WTC11 (cell line): ENCODE measurements around the gene IFNA16. TPM values are rescaled to one million over a fixed set of nuclear protein-coding genes. Genes with fewer than 3 reads are reported as not detected.
"Not testable (repeated sequence)": the region's sequence is repeated elsewhere in the genome, so short reads cannot be mapped to it uniquely, and the experiment has no call there.

Experiments used
- ATAC-seq: fragments of 200-7000 bp; cut with Tn5 transposase; 2 replicates; pipeline ENCODE4 v1.10.0; 2021; ENCODE audit warnings: mild to moderate bottlenecking, moderate library complexity
- CTCF ChIA-PET: fragments of 300-600 bp; sonication (Branson Sonifier 250); formaldehyde crosslinking; loops from one replicate; lab custom pipeline; 2021; ENCODE audit warnings: antibody characterized with exemption; lab: Charles Lee
- POLR2A ChIA-PET: fragments of 350-600 bp; sonication (Branson Sonifier 250); formaldehyde crosslinking; loops from one replicate; lab custom pipeline; 2021; ENCODE audit warnings: antibody characterized with exemption; lab: Charles Lee
- DNase-seq: peaks from one replicate; pipeline ENCODE4 v3.0.0; 2021; ENCODE audit warnings: low spot score
- H3K27ac Mint-ChIP-seq: 2 replicates; pipeline ENCODE4 v1.8.0; 2021; ENCODE audit warnings: mixed read lengths
- H3K27me3 Mint-ChIP-seq: 2 replicates; pipeline ENCODE4 v1.8.0; 2021; ENCODE audit warnings: low read depth, mild to moderate bottlenecking, moderate library complexity, mixed read lengths
- H3K36me3 Mint-ChIP-seq: 2 replicates; pipeline ENCODE4 v1.8.0; 2021; ENCODE audit warnings: mixed read lengths
- H3K4me1 Mint-ChIP-seq: 2 replicates; pipeline ENCODE4 v1.8.0; 2022; ENCODE audit warnings: mixed read lengths
- H3K4me3 Mint-ChIP-seq: 2 replicates; pipeline ENCODE4 v1.8.0; 2021; ENCODE audit warnings: mild to moderate bottlenecking, moderate library complexity, mixed read lengths
- H3K9me3 Mint-ChIP-seq: 2 replicates; pipeline ENCODE4 v1.8.0; 2021; ENCODE audit warnings: mixed read lengths
- FOXP1 ChIP-seq: sonication (generic); formaldehyde crosslinking; IDR thresholded peaks from 2 replicates; pipeline ENCODE4 v1.8.0; 2022; ENCODE audit warnings: missing genetic modification reagents, mild to moderate bottlenecking, moderate library complexity, borderline replicate concordance
- IRF1 ChIP-seq: sonication (generic); formaldehyde crosslinking; IDR thresholded peaks from 2 replicates; pipeline ENCODE4 v1.8.0; 2023; ENCODE audit warnings: missing genetic modification reagents
- MYBL2 ChIP-seq: sonication (generic); formaldehyde crosslinking; IDR thresholded peaks from 2 replicates; pipeline ENCODE4 v1.8.1; 2023; ENCODE audit warnings: mild to moderate bottlenecking, moderate library complexity, missing genetic modification reagents
- NFATC4 ChIP-seq: fragments of 250-450 bp; sonication (Bioruptor Pico); IDR thresholded peaks from 2 replicates; pipeline ENCODE4 v1.9.0; 2021; ENCODE audit warnings: mild to moderate bottlenecking
- ZNF121 ChIP-seq: sonication (generic); formaldehyde crosslinking; IDR thresholded peaks from 2 replicates; pipeline ENCODE4 v1.8.0; 2023; ENCODE audit warnings: missing genetic modification reagents
- ZNF396 ChIP-seq: fragments of 250-450 bp; sonication (Bioruptor Pico); IDR thresholded peaks from 2 replicates; pipeline ENCODE4 v1.8.0; 2021; ENCODE audit warnings: mild to moderate bottlenecking, moderate library complexity, borderline replicate concordance
- total RNA-seq: library from RNA; stranded (reverse); gene quantifications from 3 replicates; pipeline ENCODE4 v1.2.3, GENCODE V29; 2021
- TF ChIP-seq, protein P1 (sequence below): fragments of 250-450 bp; sonication (Bioruptor Pico); IDR thresholded peaks from 2 replicates; pipeline ENCODE4 v1.8.0; 2021; ENCODE audit warnings: mild to moderate bottlenecking

Gene IFNA16
- total RNA-seq, 1 experiment from 2014 or later: not detected

DNA sequence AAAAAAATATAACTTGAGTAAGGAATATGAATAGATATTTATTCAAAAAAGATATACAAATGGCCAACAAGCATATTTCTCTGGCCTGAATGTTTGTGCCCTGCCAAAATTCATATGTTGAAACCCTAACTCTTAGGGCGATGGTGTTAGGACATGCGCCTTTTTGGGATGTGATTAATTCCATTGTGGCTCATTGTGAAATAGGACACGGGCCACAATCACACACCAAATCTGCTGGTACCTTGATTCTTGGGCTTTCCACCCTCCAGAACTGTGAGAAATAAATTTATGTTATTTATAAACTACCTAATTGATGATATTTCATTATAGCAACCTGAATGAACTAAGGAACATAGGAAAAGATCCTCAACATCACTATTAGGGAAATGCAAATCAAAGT lies 45.0 kb downstream of the IFNA16 start:
- Mint-ChIP-seq H3K9me3 (no peaks in the 10 kb centered on the region), H3K27ac (no peak overlapping the region), H3K36me3 (no peaks in the 10 kb centered on the region), H3K4me1 (no peaks in the 10 kb centered on the region), H3K4me3 (no peak overlapping the region), H3K27me3 (peaks cover 8% of the 10 kb centered on the region; the same call in 1 of the 2 replicates)
- ChIA-PET POLR2A (no interaction called here), CTCF (no interaction called here)
- DNase-seq (no peak), ATAC-seq (no peak)
- TF ChIP-seq, protein P1, sequence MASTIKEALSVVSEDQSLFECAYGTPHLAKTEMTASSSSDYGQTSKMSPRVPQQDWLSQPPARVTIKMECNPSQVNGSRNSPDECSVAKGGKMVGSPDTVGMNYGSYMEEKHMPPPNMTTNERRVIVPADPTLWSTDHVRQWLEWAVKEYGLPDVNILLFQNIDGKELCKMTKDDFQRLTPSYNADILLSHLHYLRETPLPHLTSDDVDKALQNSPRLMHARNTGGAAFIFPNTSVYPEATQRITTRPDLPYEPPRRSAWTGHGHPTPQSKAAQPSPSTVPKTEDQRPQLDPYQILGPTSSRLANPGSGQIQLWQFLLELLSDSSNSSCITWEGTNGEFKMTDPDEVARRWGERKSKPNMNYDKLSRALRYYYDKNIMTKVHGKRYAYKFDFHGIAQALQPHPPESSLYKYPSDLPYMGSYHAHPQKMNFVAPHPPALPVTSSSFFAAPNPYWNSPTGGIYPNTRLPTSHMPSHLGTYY (CRISPR knock-in tag): no peak
- no peak for TF ChIP-seq IRF1 (CRISPR knock-in tag)
- no peak for TF ChIP-seq NFATC4 (CRISPR knock-in tag)
- no peak for TF ChIP-seq ZNF396

DNA sequence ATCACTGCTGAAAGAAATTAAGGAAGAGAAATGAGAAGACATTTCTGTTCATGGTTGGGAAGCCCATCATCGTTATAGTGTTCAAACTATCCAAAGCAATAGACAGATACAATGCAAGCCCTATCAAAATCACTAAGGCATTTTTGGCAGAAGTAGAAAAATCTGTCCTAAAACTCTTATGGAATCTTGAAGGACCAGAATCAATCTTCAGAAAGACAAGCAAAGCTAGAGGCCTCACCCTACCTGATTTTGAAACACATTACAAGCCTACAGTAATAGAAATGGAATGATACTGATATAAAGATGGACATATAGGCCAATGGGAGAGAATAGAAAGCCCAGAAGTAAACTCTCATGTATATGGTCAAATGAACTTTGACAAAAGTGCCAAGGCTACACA lies 45.8 kb downstream of the IFNA16 start:
- ChIA-PET CTCF (no interaction called here), POLR2A (no interaction called here)
- Mint-ChIP-seq H3K27me3 (peaks cover 8% of the 10 kb centered on the region), H3K36me3 (no peaks in the 10 kb centered on the region), H3K4me3 (no peak overlapping the region), H3K9me3 (no peaks in the 10 kb centered on the region), H3K27ac (no peak overlapping the region), H3K4me1 (no peaks in the 10 kb centered on the region)
- TF ChIP-seq FOXP1 (CRISPR knock-in tag): no peak
- no peak for TF ChIP-seq MYBL2 (CRISPR knock-in tag)
- no peak for TF ChIP-seq ZNF121 (CRISPR knock-in tag)
- no peak for DNase-seq
- no peak for ATAC-seq

- CTCF ChIA-PET, DNase-seq, H3K4me1 Mint-ChIP-seq, H3K4me3 Mint-ChIP-seq, H3K27me3 Mint-ChIP-seq, H3K36me3 Mint-ChIP-seq, POLR2A ChIA-PET, H3K27ac Mint-ChIP-seq, ATAC-seq, H3K9me3 Mint-ChIP-seq: not testable (repeated sequence)
Measured at GRCh38 chr9:21166560-21166959, 50.6 kb downstream of the IFNA16 start, which contains the start of gene IFNA21. Gene IFNA21, minus strand, starts transcription at chr9:21166660. Its CDS starts 48 bp downstream, at chr9:21166612.

Other genes with a start within 250 kb of the IFNA16 start
- gene HACD4, start 185.7 kb downstream of the IFNA16 start, total RNA-seq: 0.94 to 1.2 TPM (median 1.1 TPM) in 3 replicates
- gene IFNB1, start 139.4 kb downstream of the IFNA16 start, total RNA-seq: not detected in 3 replicates
- gene IFNW1, start 75.5 kb downstream of the IFNA16 start, total RNA-seq: not detected in 3 replicates
- not detected in 3 replicates for gene IFNA21, start 50.7 kb downstream of the IFNA16 start, total RNA-seq
- gene IFNA4, start 29.7 kb downstream of the IFNA16 start, total RNA-seq: not detected in 3 replicates
- gene IFNA7, start 15.1 kb downstream of the IFNA16 start, total RNA-seq: not detected in 3 replicates
- gene IFNA10, start 10.2 kb downstream of the IFNA16 start, total RNA-seq: not detected in 3 replicates
- gene IFNA17, start 10.9 kb upstream of the IFNA16 start, total RNA-seq: not detected in 3 replicates
- not detected in 3 replicates for gene IFNA14, start 22.7 kb upstream of the IFNA16 start, total RNA-seq
- not detected in 3 replicates for gene IFNA5, start 88.0 kb upstream of the IFNA16 start, total RNA-seq
- gene KLHL9, start 118.1 kb upstream of the IFNA16 start, total RNA-seq: 15.6 to 17.4 TPM (median 16.1 TPM) in 3 replicates
- not detected in 3 replicates for gene IFNA6, start 133.6 kb upstream of the IFNA16 start, total RNA-seq
- gene IFNA13, start 150.7 kb upstream of the IFNA16 start, total RNA-seq: not detected in 3 replicates
- not detected in 3 replicates for gene IFNA2, start 168.1 kb upstream of the IFNA16 start, total RNA-seq
- gene IFNA8, start 191.8 kb upstream of the IFNA16 start, total RNA-seq: not detected in 3 replicates
- gene IFNA1, start 223.1 kb upstream of the IFNA16 start, total RNA-seq: not detected in 3 replicates